A673 (cell line): ENCODE results near the gene OLFML1.

Source experiments
- EZH2 ChIP-seq: fragments of 200-600 bp; sonication (generic); IDR thresholded peaks from 2 replicates; pipeline ENCODE4 v1.6.1; 2017; ENCODE audit warnings: borderline replicate concordance, low read depth, mild to moderate bottlenecking, mixed read lengths, antibody characterized with exemption, low read length; ENCODE audit not compliant: poor library complexity, severe bottlenecking
- TF ChIP-seq, protein P1 (sequence below): fragments of 300-800, 200-600 bp; sonication (generic); conservative IDR thresholded peaks from 2 replicates; pipeline ENCODE4 v1.5.1; 2017; ENCODE audit warnings: low read depth, mild to moderate bottlenecking, antibody characterized with exemption, low read length, moderate library complexity, mixed read lengths

DNA sequence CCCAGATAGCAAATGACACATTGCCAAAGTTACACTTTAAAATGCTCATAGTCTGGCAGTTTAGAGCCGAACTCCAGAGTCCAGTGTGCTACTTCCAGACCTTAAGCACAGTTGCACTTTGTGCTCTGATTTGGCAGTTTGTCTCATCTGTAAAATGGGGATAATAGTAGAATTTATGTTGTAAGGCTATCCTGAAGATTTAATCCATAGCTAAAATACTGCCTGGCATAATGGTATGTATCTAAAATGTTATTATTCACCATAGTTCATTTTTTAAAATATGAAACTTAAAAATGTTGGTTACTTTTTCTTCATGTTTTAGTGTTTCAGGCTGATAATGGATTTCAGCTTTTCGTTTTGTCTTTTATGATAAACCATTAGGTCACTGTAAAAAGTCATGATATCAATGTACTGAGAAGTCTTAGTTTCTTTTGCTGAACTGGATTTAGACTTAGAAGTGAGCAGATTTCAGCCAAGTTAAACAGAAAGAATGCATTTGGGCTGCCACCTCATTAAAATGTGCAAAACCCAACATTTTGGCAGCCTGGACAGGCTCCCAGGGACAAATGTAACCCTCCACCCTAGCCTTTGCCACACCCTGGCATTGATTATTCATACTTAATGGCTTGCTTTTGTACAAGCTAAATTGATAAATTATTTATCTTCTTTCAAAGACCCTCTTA, 933 bp downstream of the OLFML1 start:
- TF ChIP-seq, protein P1, sequence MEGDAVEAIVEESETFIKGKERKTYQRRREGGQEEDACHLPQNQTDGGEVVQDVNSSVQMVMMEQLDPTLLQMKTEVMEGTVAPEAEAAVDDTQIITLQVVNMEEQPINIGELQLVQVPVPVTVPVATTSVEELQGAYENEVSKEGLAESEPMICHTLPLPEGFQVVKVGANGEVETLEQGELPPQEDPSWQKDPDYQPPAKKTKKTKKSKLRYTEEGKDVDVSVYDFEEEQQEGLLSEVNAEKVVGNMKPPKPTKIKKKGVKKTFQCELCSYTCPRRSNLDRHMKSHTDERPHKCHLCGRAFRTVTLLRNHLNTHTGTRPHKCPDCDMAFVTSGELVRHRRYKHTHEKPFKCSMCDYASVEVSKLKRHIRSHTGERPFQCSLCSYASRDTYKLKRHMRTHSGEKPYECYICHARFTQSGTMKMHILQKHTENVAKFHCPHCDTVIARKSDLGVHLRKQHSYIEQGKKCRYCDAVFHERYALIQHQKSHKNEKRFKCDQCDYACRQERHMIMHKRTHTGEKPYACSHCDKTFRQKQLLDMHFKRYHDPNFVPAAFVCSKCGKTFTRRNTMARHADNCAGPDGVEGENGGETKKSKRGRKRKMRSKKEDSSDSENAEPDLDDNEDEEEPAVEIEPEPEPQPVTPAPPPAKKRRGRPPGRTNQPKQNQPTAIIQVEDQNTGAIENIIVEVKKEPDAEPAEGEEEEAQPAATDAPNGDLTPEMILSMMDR, result no peak
- TF ChIP-seq EZH2, result no peak
